Caco-2 (cell line): ENCODE results near the gene HOXC12. TPM values are rescaled to one million over a fixed set of nuclear protein-coding genes. Genes with fewer than 3 reads are reported as not detected.
A peak's percentile ranks its signal among the peaks of the same experiment; 100 is the strongest.

Experiments
- BruUV-seq: library from RNA; stranded (reverse); fragments of 400-500 nt; replicated peaks from 2 replicates; lab custom pipeline; 2021; lab: Mats Ljungman, UMichigan
- CTCF ChIA-PET: fragments of 300-600 bp; sonication (Branson Sonifier 250); formaldehyde crosslinking; loops from one replicate; lab custom pipeline; 2022; ENCODE audit warnings: antibody characterized with exemption; lab: Charles Lee
- POLR2A ChIA-PET: fragments of 300-600 bp; sonication (Branson Sonifier 250); formaldehyde crosslinking; loops from one replicate; lab custom pipeline; 2022; ENCODE audit warnings: antibody characterized with exemption; lab: Charles Lee
- DNase-seq, 2 experiments: peaks; one replicate each; pipeline versions ENCODE4 v3.0.0 to v3.0.0-alpha.2; 2020 to 2022
- H3K27me3 ChIP-seq: replicated peaks from 2 replicates; pipeline ENCODE4 v1.6.0; 2011; ENCODE audit warnings: low read length; ENCODE audit not compliant: control insufficient read depth, insufficient read depth
- H3K36me3 ChIP-seq: 2 replicates; pipeline ENCODE4 v1.5.1; 2011; ENCODE audit warnings: low read length; ENCODE audit not compliant: control insufficient read depth, insufficient read depth
- H3K4me1 ChIP-seq: fragments of 250-450 bp; sonication (Bioruptor Pico); 2 replicates; pipeline ENCODE4 v1.5.1; 2020; ENCODE audit warnings: mild to moderate bottlenecking
- H3K4me3 ChIP-seq: 2 replicates; pipeline ENCODE4 v1.5.1; 2011; ENCODE audit warnings: low read depth, mild to moderate bottlenecking, control low read depth, low read length
- H3K9me3 ChIP-seq: fragments of 250-450 bp; sonication (Bioruptor Pico); 2 replicates; pipeline ENCODE4 v1.5.1; 2020; ENCODE audit warnings: mild to moderate bottlenecking, moderate library complexity
- H3K27ac Mint-ChIP-seq: one replicate; pipeline ENCODE4 v1.8.0; 2022; ENCODE audit warnings: mixed read lengths; ENCODE audit not compliant: unreplicated experiment
- H3K27me3 Mint-ChIP-seq: one replicate; pipeline ENCODE4 v1.8.0; 2022; ENCODE audit warnings: mixed read lengths; ENCODE audit not compliant: insufficient read depth, unreplicated experiment
- H3K36me3 Mint-ChIP-seq: one replicate; pipeline ENCODE4 v1.8.0; 2022; ENCODE audit warnings: mild to moderate bottlenecking, mixed read lengths; ENCODE audit not compliant: insufficient read depth, unreplicated experiment
- H3K4me1 Mint-ChIP-seq: one replicate; pipeline ENCODE4 v1.8.0; 2022; ENCODE audit warnings: low read depth, mixed read lengths; ENCODE audit not compliant: unreplicated experiment
- H3K4me3 Mint-ChIP-seq: one replicate; pipeline ENCODE4 v1.8.0; 2022; ENCODE audit warnings: mild to moderate bottlenecking, moderate library complexity, mixed read lengths; ENCODE audit not compliant: unreplicated experiment
- H3K9me3 Mint-ChIP-seq: one replicate; pipeline ENCODE4 v1.8.0; 2022; ENCODE audit warnings: mixed read lengths; ENCODE audit not compliant: unreplicated experiment
- CTCF ChIP-seq, 2 experiments: fragments of 200-600 bp in 1 of 2; IDR thresholded peaks; 1 replicate in 1 of 2; 2 replicates in 1 of 2; pipeline versions ENCODE4 v1.5.1 to v1.8.0; 2011 to 2022; ENCODE audit warnings: antibody characterized with exemption in 1 of 2, control low read depth in 1 of 2, inconsistent platforms in 1 of 2, low read depth in 1 of 2, low read length in 1 of 2, mild to moderate bottlenecking in 1 of 2, moderate library complexity in 1 of 2; ENCODE audit not compliant: insufficient read depth in 1 of 2, severe bottlenecking in 1 of 2, unreplicated experiment in 1 of 2
- intact Hi-C: fragments of 100-400 bp; cut with micrococcal nuclease; formaldehyde crosslinking; loops from one replicate; pipeline ENCODE4 v1.10.0; 2022; ENCODE audit not compliant: unreplicated experiment
- microRNA-seq: library from miRNA; unstranded; fragments of <30 nt; microRNA quantifications from one replicate; pipeline ENCODE4 v1.2.0, GENCODE V29; 2022
- total RNA-seq: library from RNA; stranded (reverse); gene quantifications from 2 replicates; pipeline ENCODE4 v1.2.3, GENCODE V29; 2022

Gene HOXC12
- total RNA-seq, 1 experiment from 2014 or later = 10.3 TPM

DNA sequence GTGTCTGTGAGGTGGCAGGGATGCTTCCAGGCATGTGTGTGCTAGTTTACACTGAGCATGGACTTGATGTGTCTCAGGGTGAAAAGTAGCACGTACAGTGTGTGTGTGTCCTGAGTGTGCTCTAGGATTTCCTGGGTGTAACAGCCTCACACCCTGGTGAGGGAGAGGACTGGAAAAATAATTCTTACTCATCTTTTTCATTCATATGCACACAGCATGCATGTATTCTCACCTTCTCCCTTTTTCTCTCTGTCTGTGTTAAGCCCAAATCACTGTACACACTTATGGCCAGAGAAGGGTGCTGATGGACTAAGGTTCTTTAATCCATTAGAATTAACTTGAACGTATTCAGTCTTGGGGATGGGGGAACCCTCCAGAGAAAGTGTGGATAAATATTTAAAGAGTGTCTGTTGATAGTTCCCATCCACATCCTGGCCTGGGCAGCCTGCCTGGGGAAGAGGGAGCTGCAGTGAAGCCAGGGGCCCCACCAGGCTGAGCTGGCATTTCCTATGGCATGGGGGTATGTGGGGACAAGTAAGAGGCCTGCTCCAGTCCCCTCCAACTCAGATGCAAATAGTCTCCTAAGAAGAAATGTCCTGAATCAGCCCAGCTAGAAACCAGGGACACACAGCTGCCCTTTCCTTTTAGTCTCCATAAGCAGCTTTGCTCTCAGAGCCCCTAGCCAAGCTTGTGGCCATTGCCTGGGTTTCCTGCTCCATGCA lies 53.0 kb downstream of the HOXC12 start:
- no peak for TF ChIP-seq CTCF (IDR thresholded peaks at IDR 0.05; ENCODE audit: insufficient read depth in 1 of 2, low read depth in 1 of 2, low read length in 1 of 2, severe bottlenecking in 1 of 2, unreplicated experiment in 1 of 2)
- no peak for DNase-seq
- no peaks in the 10 kb centered on the region for H3K36me3 ChIP-seq
- H3K4me1 ChIP-seq = peaks cover 48% of the 10 kb centered on the region
- Mint-ChIP-seq H3K4me3 (peak overlapping the region; percentile 87), H3K4me1 (peaks cover 21% of the 10 kb centered on the region), H3K9me3 (no peaks in the 10 kb centered on the region), H3K36me3 (peaks cover 6% of the 10 kb centered on the region), H3K27ac (no peak overlapping the region), H3K27me3 (no peaks in the 10 kb centered on the region)
- intact Hi-C loops = no loop called here
- ChIA-PET POLR2A (interaction anchor here (1.0 to 2.1 kb wide), 3 partner anchors 9 to 184 kb away, joined by 10 to 25 read pairs (median 22); no protein-coding TSS in a partner anchor), CTCF (interaction anchor here (0.8 to 5.3 kb wide), 12 partner anchors 9 to 283 kb away, joined by 3 to 84 read pairs (median 6); partner anchors contain the start of genes HOXC6 and SMUG1)
- H3K9me3 ChIP-seq = no peaks in the 10 kb centered on the region
- BruUV-seq = no TSS peak
- H3K27me3 ChIP-seq = no peaks in the 10 kb centered on the region
- no peak overlapping the region for H3K4me3 ChIP-seq

DNA sequence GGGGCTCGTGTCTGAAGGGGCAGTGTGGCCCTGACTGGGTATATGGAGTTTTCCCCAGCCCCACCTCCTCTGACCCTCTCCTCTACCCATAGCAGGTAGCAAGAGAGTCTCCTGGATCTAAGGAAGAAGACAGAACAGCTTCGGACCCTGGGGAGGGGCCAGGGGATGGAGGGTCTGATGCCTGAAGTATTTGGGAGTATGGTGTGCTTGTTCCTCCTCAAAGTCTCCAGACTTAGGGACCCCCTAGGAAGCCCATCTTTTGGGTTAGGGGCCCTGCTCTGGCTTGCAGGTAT lies 53.5 kb downstream of the HOXC12 start:
- BruUV-seq = no TSS peak
- POLR2A ChIA-PET = interaction anchor here (1.0 to 1.8 kb wide), 2 partner anchors 9 to 272 kb away, joined by 3 to 22 read pairs; partner anchors contain the start of genes CBX5 and HNRNPA1

More for the DNA sequence above, 53.5 kb downstream of the HOXC12 start:
- intact Hi-C loops = no loop called here
- H3K27me3 ChIP-seq = no peaks in the 10 kb centered on the region
- H3K9me3 Mint-ChIP-seq = no peaks in the 10 kb centered on the region
- H3K27me3 Mint-ChIP-seq = no peaks in the 10 kb centered on the region
- H3K4me3 Mint-ChIP-seq = peak overlapping the region; percentile 60
- peaks cover 26% of the 10 kb centered on the region for H3K4me1 Mint-ChIP-seq
- no peak overlapping the region for H3K4me3 ChIP-seq
- H3K36me3 ChIP-seq = no peaks in the 10 kb centered on the region; the same call in 1 of the 2 replicates
- DNase-seq = no peak
- peaks cover 6% of the 10 kb centered on the region for H3K36me3 Mint-ChIP-seq
- CTCF ChIA-PET = interaction anchor here (1.0 to 5.3 kb wide), 10 partner anchors 8 to 283 kb away, joined by 3 to 84 read pairs (median 8); partner anchors contain the start of genes HOXC6 and HOXC9
- no peak for TF ChIP-seq CTCF (IDR thresholded peaks at IDR 0.05; ENCODE audit: insufficient read depth in 1 of 2, low read depth in 1 of 2, low read length in 1 of 2, severe bottlenecking in 1 of 2, unreplicated experiment in 1 of 2)
- peaks cover 53% of the 10 kb centered on the region for H3K4me1 ChIP-seq
- H3K9me3 ChIP-seq = no peaks in the 10 kb centered on the region
- H3K27ac Mint-ChIP-seq = no peak overlapping the region

Small RNAs within 50 kb of the gene (microRNA-seq; reads per million reads assigned to microRNA genes)
- gene MIR196A2 = 252 reads per million, percentile 78 among the genes with 10 or more reads in this experiment

Other genes with a start within 250 kb of the HOXC12 start
- gene CALCOCO1, start 227.5 kb upstream of the HOXC12 start, total RNA-seq = 19.3 and 21.4 TPM in 2 replicates
- not detected in 2 replicates for gene CISTR, start 202.9 kb upstream of the HOXC12 start, total RNA-seq
- 6.4 and 7.3 TPM in 2 replicates for gene HOXC13, start 16.1 kb upstream of the HOXC12 start, total RNA-seq
- gene HOXC11, start 18.2 kb downstream of the HOXC12 start, total RNA-seq = 1.7 and 2.2 TPM in 2 replicates
- gene HOTAIR, start 20.1 kb downstream of the HOXC12 start, total RNA-seq = 1.6 and 1.9 TPM in 2 replicates
- gene HOXC10, start 30.2 kb downstream of the HOXC12 start, total RNA-seq = 4.0 and 4.5 TPM in 2 replicates
- 2.9 and 3.1 TPM in 2 replicates for gene HOXC9, start 45.3 kb downstream of the HOXC12 start, total RNA-seq
- 10.8 and 11.3 TPM in 2 replicates for gene HOXC8, start 54.1 kb downstream of the HOXC12 start, total RNA-seq
- 10.2 and 12.1 TPM in 2 replicates for gene HOXC6, start 73.5 kb downstream of the HOXC12 start, total RNA-seq
- gene HOXC5, start 78.1 kb downstream of the HOXC12 start, total RNA-seq = 3.4 and 3.6 TPM in 2 replicates
- 2.9 and 4.1 TPM in 2 replicates for gene HOXC4, start 98.9 kb downstream of the HOXC12 start, total RNA-seq
- 51.8 and 53.2 TPM in 2 replicates for gene SMUG1, start 234.1 kb downstream of the HOXC12 start, total RNA-seq